ENCODE measurements around the gene DIRAS1. TPM values are rescaled to one million over a fixed set of nuclear protein-coding genes. Genes with fewer than 3 reads are reported as not detected.

DIRAS1 gene
- total and polyA plus RNA-seq, 3 donors from 2014 or later = 8.1 to 33.1 (median 22.5) TPM

GRCh38 chr19:2768365-2769132 is 47.4 kb upstream of the DIRAS1 start:
- Histone ChIP-seq H3K4me3 (no peak overlapping the region), H3K9me3 (no peaks in the 10 kb centered on the region), H3K27ac (no peak overlapping the region), H3K36me3 (ENCODE audit: low read depth, missing control alignments) (no peaks in the 10 kb centered on the region), H3K27me3 (no peaks in the 10 kb centered on the region), H3K4me1 (peaks cover 17% of the 10 kb centered on the region)
- no peak for DNase-seq
- TF ChIP-seq CTCF (IDR thresholded peaks at IDR 0.05) (no peak), POLR2A (IDR thresholded peaks at IDR 0.05) (no peak)
- intact Hi-C loops (cut with DNase I; ENCODE audit: low total_unique reads) = no loop called here
- WGBS, 2 donors = 92 to 94% methylated on average over 19 to 29 of the region's 29 CpGs

- H3K4me3 ChIP-seq = no peak overlapping the region
- DNase-seq = no peak
- no peaks in the 10 kb centered on the region for H3K36me3 ChIP-seq (ENCODE audit: low read depth, missing control alignments)
- H3K9me3 ChIP-seq = no peaks in the 10 kb centered on the region
- no peak overlapping the region for H3K27ac ChIP-seq
- whole genome bisulfite sequencing, 2 donors = 92 to 93% methylated on average over 11 to 19 of the region's 19 CpGs
- TF ChIP-seq CTCF (IDR thresholded peaks at IDR 0.05) (no peak), POLR2A (IDR thresholded peaks at IDR 0.05) (no peak)
- peaks cover 17% of the 10 kb centered on the region for H3K4me1 ChIP-seq
- no peaks in the 10 kb centered on the region for H3K27me3 ChIP-seq
- intact Hi-C loops (cut with DNase I; ENCODE audit: low total_unique reads) = no loop called here
These were observed 46.5 kb upstream of the DIRAS1 start for GRCh38 chr19:2767688-2768087.

GRCh38 chr19:2766594-2767372 is 45.6 kb upstream of the DIRAS1 start:
- WGBS, 2 donors = 92 to 95% methylated on average over 22 to 35 of the region's 35 CpGs
- Histone ChIP-seq H3K27ac (no peak overlapping the region), H3K27me3 (no peaks in the 10 kb centered on the region), H3K36me3 (ENCODE audit: low read depth, missing control alignments) (no peaks in the 10 kb centered on the region), H3K9me3 (no peaks in the 10 kb centered on the region), H3K4me3 (no peak overlapping the region), H3K4me1 (peaks cover 14% of the 10 kb centered on the region)
- no peak for DNase-seq
- TF ChIP-seq POLR2A (IDR thresholded peaks at IDR 0.05) (no peak), CTCF (IDR thresholded peaks at IDR 0.05) (no peak)
- intact Hi-C loops (cut with DNase I; ENCODE audit: low total_unique reads) = no loop called here

- Histone ChIP-seq H3K4me1 (peaks cover 4% of the 10 kb centered on the region), H3K27ac (no peak overlapping the region), H3K27me3 (no peaks in the 10 kb centered on the region), H3K36me3 (ENCODE audit: low read depth, missing control alignments) (no peaks in the 10 kb centered on the region), H3K4me3 (no peak overlapping the region), H3K9me3 (no peaks in the 10 kb centered on the region)
- intact Hi-C loops (cut with DNase I; ENCODE audit: low total_unique reads) = no loop called here
- TF ChIP-seq POLR2A (IDR thresholded peaks at IDR 0.05) = no peak
- no peak for TF ChIP-seq CTCF (IDR thresholded peaks at IDR 0.05)
- 85 to 90% methylated on average over 11 to 15 of the region's 15 CpGs for WGBS, 2 donors
- no peak for DNase-seq
These were observed 44.2 kb upstream of the DIRAS1 start for GRCh38 chr19:2765376-2765775.

Data from testis (tissue), 3 donors.